CD4-positive, alpha-beta T cell treated with Interleukin-6 for 4 hours (primary cell): ENCODE results near the gene ITGA5.

Source experiments
- DNase-seq: peaks from one replicate; pipeline ENCODE4 v3.0.0-alpha.2; 2020; ENCODE audit warnings: mixed read lengths

The ITGA5 gene

DNA sequence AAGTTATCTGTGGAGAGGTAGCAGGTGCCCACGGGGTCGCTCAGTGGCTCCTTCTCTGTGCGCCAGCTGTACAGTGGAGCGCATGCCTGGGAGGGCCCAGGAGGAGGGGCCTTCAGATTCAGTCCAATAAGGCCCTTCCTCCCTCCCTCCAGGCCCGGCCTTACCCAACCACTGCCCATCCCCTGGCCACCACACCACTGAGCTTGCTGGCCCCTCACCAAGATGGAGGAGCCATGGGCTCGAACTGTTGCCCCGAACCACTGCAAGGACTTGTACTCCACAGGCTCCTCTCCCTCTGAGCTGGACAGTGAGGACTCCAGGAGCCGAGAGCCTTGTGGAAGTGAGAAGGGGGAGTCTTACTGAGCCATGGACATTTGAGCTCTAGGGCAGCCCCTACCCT is 9.8 kb downstream of the ITGA5 start:
- DNase-seq = no peak

DNA sequence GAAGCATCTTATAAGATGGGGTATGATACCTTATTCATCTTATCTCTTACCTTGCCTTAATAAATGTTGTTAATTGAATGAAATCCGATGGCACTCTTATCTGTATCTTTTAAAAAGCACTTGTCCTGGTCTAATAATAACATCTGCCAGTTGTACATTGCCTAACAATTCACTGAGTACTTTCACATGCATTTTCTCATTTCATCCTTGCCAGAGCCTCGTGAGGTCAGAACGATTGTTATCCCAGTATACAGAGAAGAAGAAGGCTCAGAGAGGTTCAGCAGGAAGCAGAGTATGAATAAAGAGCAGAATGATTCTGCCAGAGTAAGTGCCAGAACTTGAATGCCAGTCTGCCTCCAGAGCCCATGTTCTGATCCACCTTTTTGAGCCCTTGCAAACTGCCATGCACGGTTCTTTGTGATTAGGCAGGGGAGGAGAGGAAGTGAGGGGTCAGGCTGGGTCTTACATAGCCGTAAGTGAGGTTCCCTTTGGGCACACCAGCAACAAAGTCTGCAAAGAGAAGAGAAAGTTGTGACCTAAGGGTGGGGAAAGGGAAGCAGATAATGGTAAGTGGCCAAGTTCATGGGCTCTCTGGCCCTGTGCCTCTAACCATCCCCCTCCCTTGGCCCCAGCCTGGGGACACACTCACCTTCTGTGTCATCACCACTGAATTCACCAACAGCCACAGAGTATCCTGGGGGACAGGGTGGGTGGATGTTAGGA is 11.7 kb downstream of the ITGA5 start:
- no peak for DNase-seq

DNA sequence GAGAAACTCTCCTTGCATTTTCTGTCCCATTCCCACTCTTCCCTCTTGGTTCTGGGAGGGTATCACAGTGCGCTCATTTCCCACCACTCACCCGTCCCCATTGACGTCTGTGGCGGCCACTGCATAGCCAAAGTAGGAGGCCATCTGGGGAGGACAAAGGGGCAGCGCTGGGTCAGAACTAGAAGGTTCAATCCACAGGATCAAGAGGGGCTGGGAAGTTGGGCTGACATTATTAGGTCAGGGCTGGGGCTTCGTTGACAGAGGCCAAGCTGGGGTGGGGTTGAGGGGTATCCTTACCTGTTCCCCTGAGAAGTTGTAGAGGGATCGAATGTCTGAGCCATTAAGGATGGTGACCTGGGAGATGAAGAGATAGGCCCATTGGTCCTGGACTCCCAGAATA is 13.5 kb downstream of the ITGA5 start:
- DNase-seq = no peak

DNA sequence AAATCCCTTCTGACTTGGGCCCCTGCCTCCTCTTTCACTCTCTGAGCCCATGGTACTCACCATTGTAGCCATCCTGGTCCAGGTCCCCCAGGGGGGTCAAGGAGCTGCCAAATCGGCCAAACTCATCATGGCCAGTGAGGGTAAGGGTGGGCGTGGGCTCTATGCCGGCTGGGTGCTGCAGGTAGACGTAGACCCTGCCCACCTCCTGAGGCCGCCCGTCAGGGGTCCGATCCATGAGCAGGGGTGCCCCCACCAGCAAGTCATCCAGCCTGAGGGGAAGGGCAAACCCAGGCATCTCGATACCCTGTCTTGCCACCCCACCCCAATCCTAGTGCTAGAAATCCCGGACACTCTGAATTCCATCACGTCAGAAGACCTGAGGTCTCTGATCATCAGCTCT is 14.0 kb downstream of the ITGA5 start:
- no peak for DNase-seq

DNA sequence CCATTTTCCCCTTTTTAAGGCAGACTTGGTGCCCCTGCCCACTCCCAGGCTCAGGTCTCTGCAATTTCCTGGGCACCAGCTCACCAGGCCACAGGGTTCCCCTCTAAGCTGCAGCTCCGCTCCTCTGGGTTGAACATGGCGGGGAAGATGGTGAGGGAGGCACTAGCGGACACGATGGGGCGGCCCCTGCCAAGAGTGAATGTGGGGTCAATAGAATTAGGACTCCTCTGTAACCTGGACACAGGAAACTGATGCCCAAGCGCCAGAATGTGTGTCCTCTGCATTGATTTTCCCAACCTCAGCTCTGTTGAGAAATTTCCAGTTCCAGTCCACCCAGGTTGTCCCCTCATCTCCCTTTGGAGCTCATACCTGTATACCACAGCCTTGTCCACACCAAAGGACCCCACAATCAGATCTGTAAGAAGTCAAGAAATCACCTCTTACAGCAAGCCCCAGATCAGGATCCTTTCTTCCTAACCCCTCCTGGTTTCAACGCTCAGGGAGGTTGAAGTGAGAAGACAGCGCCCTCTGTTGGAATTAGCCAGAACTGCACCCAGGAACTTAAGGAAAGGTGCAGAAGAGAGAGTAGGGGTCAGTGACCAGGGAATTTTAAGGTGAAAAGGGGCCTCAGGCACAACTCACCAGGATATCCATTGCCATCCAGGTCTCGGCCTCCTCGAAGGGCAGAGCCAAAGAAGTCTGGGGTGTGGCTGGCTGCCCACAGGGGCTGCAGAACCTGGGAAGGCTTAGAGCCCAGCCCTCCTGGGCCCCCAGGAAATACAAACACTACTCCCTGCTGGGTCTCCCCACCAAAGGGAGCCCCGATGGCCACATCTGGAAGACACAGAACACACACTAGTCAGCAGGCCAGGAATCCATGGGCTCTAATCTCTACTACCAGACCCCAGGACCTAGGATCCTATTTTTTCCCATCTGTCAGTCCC is 14.7 kb downstream of the ITGA5 start:
- DNase-seq = peak; percentile 72

DNA sequence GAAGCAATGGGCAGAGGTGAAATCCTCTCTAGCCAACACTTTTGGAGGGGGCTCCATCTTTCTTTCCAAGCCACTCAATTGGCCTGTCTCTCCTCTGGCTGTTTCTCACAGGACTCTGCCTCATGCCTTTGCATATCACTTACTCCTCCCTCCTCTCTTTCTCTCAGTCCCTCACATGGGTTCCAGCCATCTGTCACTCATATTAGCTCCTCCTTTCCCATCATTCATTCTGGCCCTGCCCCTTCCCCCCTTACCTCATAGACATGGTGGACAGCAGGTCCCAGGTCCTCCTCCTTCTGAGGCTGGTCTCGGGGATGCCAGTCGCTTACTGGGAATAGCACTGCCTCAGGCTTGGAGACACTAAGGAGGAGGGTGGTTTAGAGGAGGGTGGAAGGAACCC is 17.9 kb downstream of the ITGA5 start:
- DNase-seq = no peak

DNA sequence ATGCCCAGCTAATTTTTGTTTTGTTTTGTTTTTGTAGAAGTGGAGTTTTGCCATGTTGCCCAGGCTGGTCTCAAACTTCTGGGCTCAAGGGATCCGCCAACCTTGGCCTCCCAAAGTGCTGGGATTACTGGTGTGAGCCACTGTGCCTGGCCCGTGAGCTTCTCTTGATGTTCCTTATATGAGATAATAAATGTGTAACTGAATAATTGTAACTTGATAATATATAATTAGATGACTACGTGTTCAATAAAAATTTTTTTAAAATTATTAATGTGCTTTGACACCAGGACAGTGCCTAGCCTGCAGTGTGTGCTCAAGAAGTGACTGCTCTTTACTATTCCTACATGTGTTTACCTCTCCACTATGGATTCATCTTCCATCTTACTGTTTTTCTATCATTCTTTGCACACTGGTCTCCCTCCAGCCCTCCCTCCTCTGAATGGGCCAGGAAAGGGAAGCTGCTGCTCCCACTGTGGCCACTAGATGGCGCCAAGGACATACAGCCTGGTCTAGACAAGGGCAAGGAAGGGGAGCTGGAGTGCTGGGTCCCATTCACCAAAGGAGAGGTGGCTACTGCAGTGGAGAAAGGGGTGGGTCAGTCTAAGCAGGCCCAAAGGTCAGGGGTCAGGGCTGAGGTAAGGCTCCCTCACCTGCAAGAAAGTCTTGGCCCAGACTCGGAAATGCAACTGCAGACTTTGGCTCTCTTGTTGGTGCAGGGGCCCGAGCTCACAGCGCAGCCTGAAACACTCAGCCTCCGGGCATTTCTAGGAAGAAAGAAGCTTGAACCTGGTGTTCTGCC is 19.9 kb downstream of the ITGA5 start:
- DNase-seq = peak; percentile 90

DNA sequence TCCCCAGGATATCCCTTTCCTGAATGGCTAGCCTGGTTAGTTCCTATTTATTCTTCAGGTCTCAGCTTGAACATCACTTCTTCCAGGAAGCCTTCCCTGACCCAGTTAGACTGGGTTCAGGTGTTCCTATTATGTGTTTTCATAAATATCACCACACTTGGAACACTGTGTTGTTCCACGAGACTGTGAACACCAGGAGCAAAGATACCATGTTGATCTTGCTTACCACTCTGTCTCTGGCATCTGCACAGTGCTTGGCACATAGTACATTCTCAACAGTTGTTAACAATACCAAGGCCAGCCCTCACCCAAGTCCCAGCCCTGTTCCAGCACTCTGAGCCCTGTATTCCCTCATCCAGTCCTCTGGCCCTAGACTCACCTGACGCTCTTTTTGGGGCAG is 20.8 kb downstream of the ITGA5 start:
- DNase-seq = no peak

DNA sequence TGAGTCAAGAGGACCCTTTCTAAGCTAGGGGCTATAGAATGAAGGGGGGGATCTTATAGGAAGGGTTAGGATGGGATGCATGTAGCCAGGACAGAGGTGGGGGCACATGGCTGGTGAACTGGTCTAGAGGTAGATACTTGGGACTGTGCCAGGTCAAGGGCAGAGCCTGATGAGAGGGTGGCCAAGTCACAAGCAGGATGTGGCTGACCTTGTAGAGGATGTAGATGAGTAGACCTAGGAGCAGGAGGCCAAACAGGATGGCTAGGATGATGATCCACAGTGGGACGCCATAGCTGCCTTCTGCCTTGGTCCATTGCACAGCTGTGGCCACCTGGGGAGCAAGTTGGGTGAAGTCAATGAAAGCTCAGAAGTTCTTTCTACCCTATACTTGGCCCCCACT is 21.9 kb downstream of the ITGA5 start:
- DNase-seq = no peak

DNA sequence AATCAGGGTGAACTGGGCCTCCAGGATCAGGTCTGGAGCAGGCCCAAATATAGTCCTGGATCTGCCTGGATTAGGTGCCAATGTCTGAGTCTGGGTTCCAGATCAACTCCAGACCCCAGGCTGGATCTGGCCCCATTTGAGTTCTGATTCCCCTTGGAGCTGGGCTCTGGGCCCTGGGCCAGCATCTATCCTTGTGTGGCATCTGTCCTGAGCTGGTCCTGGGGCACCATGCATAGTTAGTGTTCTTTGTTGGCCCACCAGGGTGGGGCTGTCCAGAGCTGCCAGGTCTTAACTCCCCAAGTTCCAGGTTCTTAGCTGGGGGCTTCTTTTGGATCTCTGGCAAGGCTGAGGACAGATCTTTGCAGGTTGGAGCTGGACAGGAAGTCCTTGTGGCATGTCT is 23.5 kb downstream of the ITGA5 start:
- no peak for DNase-seq

DNA sequence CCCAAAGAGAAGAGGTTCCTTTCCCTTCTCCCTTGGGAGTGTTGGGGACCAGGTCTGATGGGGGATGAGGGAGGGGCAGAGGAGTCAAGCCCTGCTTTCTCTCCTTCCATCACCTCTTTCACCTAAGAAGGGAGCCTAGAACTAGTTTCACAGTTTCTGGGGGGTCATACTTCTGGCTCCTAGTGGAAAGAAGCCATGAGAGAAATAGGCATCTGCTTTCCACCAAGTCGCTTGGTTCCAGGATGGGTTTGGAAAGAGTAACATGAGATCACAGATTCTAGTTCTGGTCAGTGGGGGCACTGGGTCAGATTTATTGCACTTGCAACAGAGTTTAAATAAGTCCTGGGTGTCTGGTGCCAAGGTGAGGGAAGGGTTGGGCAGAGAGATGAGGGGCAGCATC is 24.1 kb downstream of the ITGA5 start:
- DNase-seq = no peak

DNA sequence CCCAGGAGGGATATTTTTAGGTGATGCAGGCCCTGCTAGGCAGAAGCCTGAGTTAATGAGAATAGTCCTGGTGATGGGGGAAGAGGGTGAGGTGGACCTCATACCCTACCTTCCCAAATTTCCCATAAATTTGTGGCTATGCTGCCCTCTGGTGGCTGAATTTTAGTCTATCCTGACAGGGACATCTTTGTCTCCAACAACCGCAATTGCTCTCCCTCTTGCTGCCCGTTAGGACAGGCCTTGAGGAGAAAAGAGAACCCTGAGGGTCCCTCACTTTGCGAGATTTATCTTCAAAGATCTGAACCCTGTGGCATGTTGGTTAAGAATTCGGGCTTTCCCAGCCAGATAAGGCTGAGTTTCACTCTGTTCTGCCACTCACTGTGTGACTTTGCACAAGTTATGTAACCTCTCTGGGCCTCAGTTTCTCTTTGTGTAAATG is 24.8 kb downstream of the ITGA5 start:
- DNase-seq = peak; percentile 61

DNA sequence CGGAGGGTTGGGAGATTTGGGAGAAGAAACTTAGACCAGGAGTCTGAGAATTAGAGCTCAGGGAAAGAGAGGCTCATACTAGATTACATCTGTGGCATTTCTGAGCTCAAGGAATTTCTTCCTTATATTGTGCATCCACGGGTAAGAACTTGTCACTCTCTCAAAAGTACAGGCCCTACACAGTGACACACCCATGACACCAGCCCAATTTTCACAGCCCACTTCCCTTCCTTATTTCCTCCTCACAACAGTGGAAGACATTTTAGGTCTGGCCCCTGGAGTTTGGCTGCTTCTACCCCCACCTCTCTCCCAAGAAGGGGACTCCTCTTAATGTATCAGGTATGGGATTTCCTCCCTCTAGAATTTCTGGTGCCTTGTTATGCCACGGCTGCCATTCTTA is 25.3 kb downstream of the ITGA5 start:
- no peak for DNase-seq

DNA sequence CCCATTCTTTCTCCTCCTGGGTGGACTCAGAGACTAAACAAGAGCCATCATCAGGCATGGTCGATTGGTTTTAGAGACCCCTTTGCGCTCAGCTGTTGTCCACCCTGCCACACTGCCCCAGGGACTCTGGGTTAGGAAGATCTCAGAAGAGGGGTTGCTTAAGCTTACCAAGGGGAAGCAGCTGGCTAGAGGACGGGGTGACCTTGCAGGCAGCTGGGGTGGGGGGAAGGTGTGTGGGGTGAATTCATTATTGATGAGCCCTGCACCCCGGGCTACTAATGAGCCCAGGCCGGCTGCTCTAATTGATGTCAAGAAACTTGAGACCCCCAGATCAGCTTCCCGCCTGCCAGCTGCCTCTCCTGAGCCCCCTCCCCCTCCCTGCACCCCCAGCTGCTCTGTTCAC is 25.9 kb downstream of the ITGA5 start:
- DNase-seq = no peak

DNA sequence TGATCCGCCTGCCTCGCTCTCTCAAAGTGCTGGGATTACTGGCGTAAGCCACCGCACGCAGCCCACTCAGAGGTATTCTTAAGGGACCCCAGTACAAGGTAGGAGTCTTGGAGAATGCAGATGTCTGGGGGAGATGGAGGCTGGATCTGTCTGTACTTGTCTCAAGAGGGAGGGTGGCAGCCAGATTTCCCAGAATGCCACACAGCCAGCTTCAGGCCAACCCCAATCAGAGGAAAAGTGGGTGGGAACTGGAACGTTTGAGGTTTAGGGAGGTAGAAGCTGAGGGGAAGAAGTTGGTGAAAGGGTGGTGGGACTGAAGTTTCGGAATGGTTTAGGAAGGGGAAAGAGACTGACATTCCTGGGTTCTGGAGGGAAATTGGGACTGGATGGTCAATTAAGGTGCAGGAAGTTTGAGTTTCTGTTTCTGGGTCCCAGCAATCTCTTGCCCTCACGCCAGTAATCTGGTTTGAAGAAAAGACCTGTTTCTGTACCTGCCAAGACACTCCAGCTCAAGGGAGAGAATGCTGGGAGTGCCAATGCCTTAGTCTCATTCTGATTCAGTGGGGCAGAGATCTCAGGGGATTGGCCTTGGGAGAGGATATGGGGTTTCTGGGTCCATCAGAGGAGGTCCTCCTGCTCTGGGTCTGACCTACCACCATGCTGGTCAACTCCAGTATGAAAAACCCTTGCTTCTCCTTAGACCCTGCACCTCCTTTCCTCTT is 26.4 kb downstream of the ITGA5 start:
- DNase-seq = no peak

DNA sequence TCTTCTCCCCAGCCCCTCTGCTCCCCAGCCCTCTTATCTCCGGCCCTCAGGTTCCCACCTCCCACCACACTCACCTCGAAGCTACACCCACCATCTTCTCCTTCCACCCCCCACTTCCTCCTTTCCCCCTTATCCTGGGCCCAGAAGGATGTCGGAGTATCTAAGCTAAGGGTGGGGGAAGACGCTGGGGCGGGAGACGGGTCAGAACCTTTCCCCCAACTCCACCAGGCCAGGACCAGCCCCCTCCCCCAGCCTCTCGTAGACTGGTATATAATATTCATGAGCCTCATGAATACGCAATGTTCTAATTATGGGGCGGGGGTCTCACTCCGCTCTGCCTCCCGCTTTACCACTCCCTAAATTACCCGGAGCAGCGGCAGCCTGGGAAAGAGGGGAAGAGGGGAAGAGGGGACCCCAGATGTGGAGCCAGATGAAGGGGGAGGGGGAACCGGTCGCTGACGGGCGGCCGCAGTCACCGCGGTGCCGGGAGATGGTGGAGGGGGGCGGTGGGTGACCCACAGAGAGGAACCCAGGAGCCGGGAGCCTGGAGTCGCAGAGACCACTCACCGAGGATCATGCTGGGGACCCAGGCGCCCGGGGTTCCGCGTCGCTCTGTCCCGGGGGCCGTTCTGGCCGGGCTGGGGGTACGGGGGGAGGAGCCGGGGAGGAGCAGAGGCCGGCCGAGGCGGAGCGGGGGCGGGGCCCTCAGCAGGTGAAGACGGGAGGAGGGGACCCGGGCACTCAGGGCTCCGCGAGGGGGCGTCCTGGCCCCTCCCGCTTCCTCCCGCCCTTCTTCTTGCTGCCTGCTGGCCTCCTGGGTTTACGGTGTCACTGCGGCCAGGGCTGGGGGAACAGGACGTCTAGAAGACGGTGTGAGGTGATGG is 28.2 kb downstream of the ITGA5 start:
- DNase-seq = peak; percentile 82

DNA sequence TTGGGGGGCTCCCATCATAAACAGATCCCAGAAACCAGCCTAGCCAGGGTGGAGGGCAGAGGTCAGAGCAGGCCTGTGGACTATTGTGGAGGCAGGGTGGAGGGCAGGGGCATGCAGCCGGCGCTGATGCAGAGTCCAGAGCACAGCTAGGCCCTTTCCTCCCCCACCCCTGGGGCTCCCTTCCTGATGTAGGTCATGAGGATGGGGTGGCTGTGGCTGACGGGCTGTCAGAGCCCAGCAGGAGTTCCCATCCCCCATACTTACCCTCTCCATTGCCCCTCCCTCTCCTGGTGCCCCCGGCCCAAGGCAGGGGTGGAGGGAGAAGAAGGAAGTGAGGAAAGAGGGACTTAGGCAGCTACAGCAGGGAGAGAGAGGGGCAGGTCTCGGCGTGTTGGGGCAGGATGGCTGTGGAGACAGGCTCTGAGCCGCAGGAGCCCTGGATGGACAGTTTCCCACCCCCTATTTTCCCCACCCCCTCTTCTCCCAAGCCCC is 28.8 kb downstream of the ITGA5 start:
- no peak for DNase-seq

DNA sequence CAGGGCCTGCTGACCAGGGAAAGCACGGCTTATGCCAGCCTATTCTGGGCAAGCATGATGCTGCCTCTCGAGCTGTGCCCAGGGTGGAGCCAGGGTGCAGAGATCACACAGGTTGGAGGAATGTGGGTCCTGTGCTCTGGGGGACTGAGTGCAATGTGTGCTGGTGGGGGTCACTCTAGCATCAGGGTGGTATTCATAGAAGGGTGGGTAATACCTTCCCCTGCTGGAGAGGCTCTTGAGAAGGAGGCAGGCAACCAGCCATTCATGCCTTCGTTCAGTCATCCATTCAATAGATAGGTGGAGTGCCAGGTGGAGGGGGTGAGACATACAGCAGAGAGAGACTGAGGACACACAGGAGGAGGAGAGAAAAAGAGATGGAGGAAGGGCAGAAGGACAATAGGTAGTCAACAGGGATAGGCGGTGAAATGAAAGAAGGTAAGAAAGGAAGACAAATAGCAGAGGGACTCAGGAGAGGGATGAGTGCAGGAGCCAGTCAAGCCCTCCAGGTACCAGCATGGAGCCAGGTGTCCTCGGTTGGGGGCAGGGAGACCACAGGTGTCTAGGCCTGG is 29.4 kb downstream of the ITGA5 start:
- DNase-seq = no peak

DNA sequence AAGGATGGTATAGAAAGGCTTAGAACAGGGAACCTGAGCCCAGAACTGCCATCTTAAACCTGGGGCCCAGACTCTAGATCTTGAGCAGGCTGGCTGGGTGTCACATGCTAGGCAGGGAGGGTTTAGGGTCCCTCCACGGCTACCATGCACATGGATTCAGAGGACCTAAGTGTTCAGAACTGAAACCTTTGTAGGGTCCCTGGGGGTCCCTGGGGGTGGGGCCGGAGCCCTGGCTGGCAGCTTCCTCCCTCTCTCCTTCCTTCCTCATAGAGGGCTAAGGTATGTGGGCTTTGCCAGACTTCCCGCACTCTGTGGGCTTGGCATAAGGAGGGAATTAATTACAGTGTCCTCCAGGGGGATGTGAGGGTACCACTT is 29.9 kb downstream of the ITGA5 start:
- DNase-seq = no peak

DNA sequence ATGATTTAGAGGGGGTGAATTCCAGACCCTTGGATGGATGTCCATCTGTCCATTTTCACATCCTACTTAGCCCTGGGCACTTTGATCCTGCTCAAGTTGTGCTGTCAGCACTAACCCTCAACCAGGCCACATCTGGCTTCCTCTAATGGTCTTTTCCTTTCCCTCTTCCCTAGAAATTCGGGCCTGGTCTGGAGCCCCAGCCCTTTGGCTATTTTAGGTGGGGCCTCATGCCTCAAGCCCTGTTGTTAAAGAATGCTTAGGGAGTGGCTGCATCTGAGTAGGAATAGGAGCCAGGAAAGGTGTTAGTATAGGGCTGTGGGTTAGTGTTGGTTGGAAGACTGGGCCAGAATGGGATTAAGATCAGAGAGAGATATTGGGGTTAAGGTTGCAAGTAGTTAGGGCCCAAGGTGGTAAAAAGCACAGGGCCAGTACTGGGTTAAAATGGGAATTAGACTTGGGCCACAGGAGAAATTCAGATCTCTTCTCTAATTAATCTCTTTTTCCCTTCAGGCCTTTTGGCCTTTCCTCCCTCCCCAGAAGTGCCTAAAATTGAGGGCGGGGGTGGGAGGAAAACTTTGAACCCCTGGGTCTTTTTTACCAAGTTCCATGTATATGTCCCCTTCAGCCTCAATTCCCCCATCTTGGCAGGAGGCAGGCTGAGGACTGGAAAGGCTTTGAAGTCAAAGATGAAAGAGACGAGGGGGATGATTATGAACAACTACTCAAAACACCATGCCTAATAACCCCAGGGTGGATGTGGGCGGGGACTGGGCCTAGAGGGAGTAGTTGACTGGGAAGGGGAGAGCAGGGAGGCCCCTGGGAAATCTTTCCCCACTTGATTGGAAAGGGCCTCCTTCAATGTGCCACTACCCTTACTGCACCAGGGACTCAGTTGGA is 30.6 kb downstream of the ITGA5 start:
- peak; percentile 11 for DNase-seq
